Measurements from ENCODE around the gene BHLHE40.

Gene BHLHE40

DNA sequence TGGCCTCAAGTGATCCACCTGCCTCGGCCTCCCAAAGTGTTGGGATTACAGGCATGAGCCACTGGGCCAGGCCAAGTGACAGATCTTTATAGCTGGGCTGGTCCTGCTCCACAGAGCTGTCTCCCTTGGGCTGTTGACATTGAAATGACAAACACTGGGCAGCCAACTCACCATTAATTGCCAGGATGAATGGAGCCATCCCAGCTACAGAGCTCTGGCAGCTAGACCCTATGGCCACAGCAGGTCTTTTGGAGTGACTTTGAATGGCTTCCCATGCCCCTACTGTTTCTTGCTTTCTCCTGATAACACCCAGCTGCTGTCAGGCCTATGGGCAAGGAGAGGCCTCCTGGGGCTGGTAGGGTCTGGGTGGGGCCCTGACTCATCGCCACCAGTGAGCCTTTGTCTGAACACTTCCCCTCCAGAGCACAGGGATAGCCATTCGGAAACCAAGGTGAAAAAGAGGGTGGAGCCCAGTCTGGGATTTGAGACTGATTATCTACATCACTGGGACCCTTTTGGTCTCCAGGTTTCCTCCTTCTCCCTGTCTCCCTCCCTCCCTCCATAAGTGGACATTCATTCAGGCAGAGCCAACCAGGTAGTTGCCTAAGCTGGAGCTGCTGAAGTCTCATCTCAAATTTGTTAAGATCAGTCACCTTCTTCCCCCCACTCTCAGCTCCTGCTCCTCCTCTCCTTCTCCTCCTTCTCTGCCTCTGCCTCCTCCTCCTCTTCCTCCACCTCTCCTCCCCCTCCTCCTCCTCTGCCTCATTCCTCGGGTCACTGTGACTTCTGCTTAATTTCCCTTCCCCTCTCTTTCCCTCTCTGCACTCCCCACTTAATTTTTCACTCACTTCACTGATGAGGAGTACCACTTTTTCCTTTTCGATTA lies 34.0 kb downstream of the BHLHE40 start:
- Histone ChIP-seq H2BK5ac (ENCODE audit: low read depth, low read length, poor library complexity, severe bottlenecking) (no peak overlapping the region), H3K36me3 (ENCODE audit: control insufficient read depth in 1 of 2, insufficient read depth in 2 of 2, low read depth in 1 of 2, low read length in 2 of 2) (no peaks in the 10 kb centered on the region), H3K4ac (ENCODE audit: low read depth in 1 of 2, low read length in 2 of 2) (no peak overlapping the region), H3K79me1 (replicated peaks; ENCODE audit: low read length, poor library complexity, severe bottlenecking) (no peaks in the 10 kb centered on the region), H3K9me3 (ENCODE audit: control insufficient read depth, low read length) (no peaks in the 10 kb centered on the region), H2AFZ (ENCODE audit: low read depth, low read length) (no peak overlapping the region), H3K27ac (ENCODE audit: low read length, poor library complexity, severe bottlenecking) (no peak overlapping the region), H2AK5ac (ENCODE audit: low read length, severe bottlenecking) (peak overlapping the region; percentile 27), H3K4me1 (ENCODE audit: control insufficient read depth, insufficient read depth, low read depth, low read length) (peaks cover 13% of the 10 kb centered on the region), H2BK12ac (ENCODE audit: low read length in 2 of 2) (no peak overlapping the region), H2BK120ac (ENCODE audit: low read depth, low read length) (no peak overlapping the region), H3K14ac (ENCODE audit: low read length in 2 of 2) (no peak overlapping the region), H3K4me3 (ENCODE audit: insufficient read depth in 1 of 2, low read depth in 1 of 2, low read length in 2 of 2) (no peak overlapping the region), H3K4me2 (ENCODE audit: low read length, poor library complexity, severe bottlenecking) (no peak overlapping the region), H2BK15ac (ENCODE audit: low read depth, poor library complexity, severe bottlenecking) (peak overlapping the region; percentile 2), H3K18ac (ENCODE audit: low read depth in 1 of 2, low read length in 2 of 2) (peak overlapping the region in 1 of 2 experiments; percentile 37), H3K9ac (ENCODE audit: low read length) (no peak overlapping the region), H3K27me3 (ENCODE audit: control insufficient read depth in 1 of 2, insufficient read depth in 1 of 2, low read length in 2 of 2) (no peaks in the 10 kb centered on the region), H4K91ac (ENCODE audit: low read length) (peak overlapping the region; percentile 62), H4K8ac (ENCODE audit: low read length) (no peak overlapping the region), H3K23ac (ENCODE audit: low read length in 2 of 2) (no peak overlapping the region)
- DNase-seq, result peak; percentile 44
- WGBS, result 50% methylated on average over 4 of the region's 5 CpGs

DNA sequence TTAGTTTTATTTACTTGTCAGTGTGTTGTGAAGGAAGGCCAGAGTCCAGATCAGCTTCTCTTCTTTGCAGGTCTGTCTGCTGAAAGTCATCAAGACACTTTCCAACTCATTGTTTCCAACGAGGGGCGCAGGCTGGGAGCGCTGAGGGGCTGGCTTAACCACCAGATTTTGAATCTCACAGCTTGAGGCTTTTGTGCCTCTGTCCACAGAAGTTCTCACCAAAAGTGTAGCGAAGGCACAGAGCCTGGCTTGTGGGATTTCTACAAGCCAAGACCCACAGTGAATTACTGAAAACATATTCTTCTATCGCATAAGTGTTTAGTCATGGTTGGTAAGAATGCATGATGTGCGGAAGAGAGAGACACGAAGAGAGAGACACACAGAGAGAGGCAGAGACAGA lies 35.2 kb downstream of the BHLHE40 start:
- H4K8ac ChIP-seq (ENCODE audit: low read length), result no peak overlapping the region
- H2BK12ac ChIP-seq (ENCODE audit: low read length in 2 of 2), result peak overlapping the region in 1 of 2 experiments; percentile 65
- H3K4me2 ChIP-seq (ENCODE audit: low read length, poor library complexity, severe bottlenecking), result no peak overlapping the region
- H2BK15ac ChIP-seq (ENCODE audit: low read depth, poor library complexity, severe bottlenecking), result no peak overlapping the region
- DNase-seq, result no peak
- no peaks in the 10 kb centered on the region for H3K27me3 ChIP-seq (ENCODE audit: control insufficient read depth in 1 of 2, insufficient read depth in 1 of 2, low read length in 2 of 2)
- no peak overlapping the region for H3K4ac ChIP-seq (ENCODE audit: low read depth in 1 of 2, low read length in 2 of 2)
- no peak overlapping the region for H3K9ac ChIP-seq (ENCODE audit: low read length)
- no peak overlapping the region for H2AK5ac ChIP-seq (ENCODE audit: low read length, severe bottlenecking)
- no peak overlapping the region for H3K4me3 ChIP-seq (ENCODE audit: insufficient read depth in 1 of 2, low read depth in 1 of 2, low read length in 2 of 2)
- no peak overlapping the region for H3K23ac ChIP-seq (ENCODE audit: low read length in 2 of 2)
- H2BK120ac ChIP-seq (ENCODE audit: low read depth, low read length), result no peak overlapping the region
- H3K14ac ChIP-seq (ENCODE audit: low read length in 2 of 2), result no peak overlapping the region
- WGBS, result 73% methylated on average over 7 of the region's 7 CpGs
- H3K9me3 ChIP-seq (ENCODE audit: control insufficient read depth, low read length), result no peaks in the 10 kb centered on the region
- H2AFZ ChIP-seq (ENCODE audit: low read depth, low read length), result no peak overlapping the region
- peaks cover 16% of the 10 kb centered on the region for H3K4me1 ChIP-seq (ENCODE audit: control insufficient read depth, insufficient read depth, low read depth, low read length)
- H3K27ac ChIP-seq (ENCODE audit: low read length, poor library complexity, severe bottlenecking), result no peak overlapping the region
- H3K18ac ChIP-seq (ENCODE audit: low read depth in 1 of 2, low read length in 2 of 2), result peak overlapping the region in 1 of 2 experiments; percentile 47
- H2BK5ac ChIP-seq (ENCODE audit: low read depth, low read length, poor library complexity, severe bottlenecking), result no peak overlapping the region
- peaks cover under 1% of the 10 kb centered on the region for H3K79me1 ChIP-seq (replicated peaks; ENCODE audit: low read length, poor library complexity, severe bottlenecking)
- no peak overlapping the region for H4K91ac ChIP-seq (ENCODE audit: low read length)
- H3K36me3 ChIP-seq (ENCODE audit: control insufficient read depth in 1 of 2, insufficient read depth in 2 of 2, low read depth in 1 of 2, low read length in 2 of 2), result no peaks in the 10 kb centered on the region

DNA sequence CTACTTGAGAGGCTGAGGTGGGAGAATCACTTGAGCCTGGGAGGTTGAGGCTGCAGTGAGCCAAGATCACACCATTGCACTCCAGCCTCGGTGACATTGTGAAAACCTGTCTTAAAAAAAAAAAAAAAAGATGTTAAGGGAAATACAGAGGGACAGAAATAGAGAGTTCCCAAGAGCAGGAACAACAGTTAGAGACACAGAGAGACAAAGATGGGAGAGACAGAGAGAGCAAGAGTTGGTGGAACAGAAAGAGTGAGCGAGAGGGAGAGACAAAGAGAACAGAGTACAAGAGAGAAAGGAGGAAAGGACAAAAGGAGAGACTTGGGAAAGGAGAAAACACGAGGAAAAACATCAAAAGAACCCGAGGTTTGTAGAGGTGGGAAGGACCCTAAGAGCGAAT lies 35.8 kb downstream of the BHLHE40 start:
- peaks cover 2% of the 10 kb centered on the region for H3K79me1 ChIP-seq (replicated peaks; ENCODE audit: low read length, poor library complexity, severe bottlenecking)

More for the DNA sequence above, 35.8 kb downstream of the BHLHE40 start:
- Histone ChIP-seq H2BK15ac (ENCODE audit: low read depth, poor library complexity, severe bottlenecking) (no peak overlapping the region), H4K91ac (ENCODE audit: low read length) (no peak overlapping the region), H2BK12ac (ENCODE audit: low read length in 2 of 2) (no peak overlapping the region), H3K18ac (ENCODE audit: low read depth in 1 of 2, low read length in 2 of 2) (no peak overlapping the region), H3K27ac (ENCODE audit: low read length, poor library complexity, severe bottlenecking) (no peak overlapping the region), H3K9ac (ENCODE audit: low read length) (no peak overlapping the region), H3K14ac (ENCODE audit: low read length in 2 of 2) (no peak overlapping the region), H4K8ac (ENCODE audit: low read length) (no peak overlapping the region), H3K36me3 (ENCODE audit: control insufficient read depth in 1 of 2, insufficient read depth in 2 of 2, low read depth in 1 of 2, low read length in 2 of 2) (no peaks in the 10 kb centered on the region), H3K27me3 (ENCODE audit: control insufficient read depth in 1 of 2, insufficient read depth in 1 of 2, low read length in 2 of 2) (no peaks in the 10 kb centered on the region), H2AFZ (ENCODE audit: low read depth, low read length) (no peak overlapping the region), H3K4me1 (ENCODE audit: control insufficient read depth, insufficient read depth, low read depth, low read length) (peaks cover 17% of the 10 kb centered on the region), H2BK120ac (ENCODE audit: low read depth, low read length) (no peak overlapping the region), H3K23ac (ENCODE audit: low read length in 2 of 2) (no peak overlapping the region), H3K4me2 (ENCODE audit: low read length, poor library complexity, severe bottlenecking) (no peak overlapping the region), H3K9me3 (ENCODE audit: control insufficient read depth, low read length) (no peaks in the 10 kb centered on the region), H3K4me3 (ENCODE audit: insufficient read depth in 1 of 2, low read depth in 1 of 2, low read length in 2 of 2) (no peak overlapping the region), H2BK5ac (ENCODE audit: low read depth, low read length, poor library complexity, severe bottlenecking) (no peak overlapping the region), H2AK5ac (ENCODE audit: low read length, severe bottlenecking) (no peak overlapping the region), H3K4ac (ENCODE audit: low read depth in 1 of 2, low read length in 2 of 2) (no peak overlapping the region)
- no peak for DNase-seq
- WGBS, result 94% methylated on average over 5 of the region's 5 CpGs

Measured in mesenchymal stem cell (in vitro differentiated cells and primary cell).